SKM-1 (cell line): ENCODE results near the gene KRR1.
"Not testable (repeated sequence)": the region's sequence is repeated elsewhere in the genome, so short reads cannot be mapped to it uniquely, and the experiment has no call there.

Experiments used
- DNase-seq: peaks from one replicate; lab custom pipeline; 2025; ENCODE audit not compliant: unreplicated experiment; lab: John Stamatoyannopoulos, UW

The KRR1 gene

DNA sequence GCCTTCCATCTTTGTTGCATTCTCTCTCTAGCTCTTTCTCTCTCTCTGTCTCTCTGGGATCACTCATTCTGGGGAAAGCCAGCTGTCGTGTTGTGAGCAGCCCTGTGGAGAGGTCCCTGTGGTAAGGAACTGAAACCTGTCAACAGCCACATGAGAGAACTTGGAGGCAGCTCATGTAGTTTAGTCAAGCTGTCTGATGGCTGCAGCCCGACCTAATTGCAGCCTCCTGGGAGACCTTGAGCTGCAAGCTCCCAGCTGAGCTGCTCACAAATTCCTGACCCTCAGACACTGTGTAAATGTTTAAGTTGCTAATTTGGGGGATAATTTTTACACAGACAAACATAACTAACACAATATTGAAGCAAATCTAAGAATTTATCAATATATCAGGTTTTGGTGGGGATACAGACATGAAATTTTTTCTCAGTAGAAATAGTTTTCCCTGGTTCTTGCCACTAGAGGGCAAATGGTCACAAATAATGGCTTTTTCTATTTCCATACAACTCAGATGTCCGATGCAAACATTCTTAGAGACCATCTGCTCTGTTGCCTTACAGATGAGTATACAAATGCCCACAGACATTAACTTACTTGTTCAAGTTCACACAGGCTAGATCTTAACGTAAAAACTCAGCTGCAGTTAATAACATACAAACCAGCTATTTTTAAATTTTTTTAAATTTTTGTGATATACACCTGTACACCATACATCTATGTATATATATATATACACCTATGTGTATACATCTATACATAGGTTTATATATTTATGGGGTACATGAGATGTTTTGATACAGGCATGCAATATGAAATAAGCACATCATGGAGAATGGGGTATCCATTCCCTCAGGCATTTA is 15.5 kb upstream of the KRR1 start:
- DNase-seq = peak; percentile 2

GRCh38 chr12:75525263-75525662 is 13.9 kb upstream of the KRR1 start:
- DNase-seq = no peak

GRCh38 chr12:75522124-75522523 is 10.7 kb upstream of the KRR1 start:
- not testable (repeated sequence) for DNase-seq

DNA sequence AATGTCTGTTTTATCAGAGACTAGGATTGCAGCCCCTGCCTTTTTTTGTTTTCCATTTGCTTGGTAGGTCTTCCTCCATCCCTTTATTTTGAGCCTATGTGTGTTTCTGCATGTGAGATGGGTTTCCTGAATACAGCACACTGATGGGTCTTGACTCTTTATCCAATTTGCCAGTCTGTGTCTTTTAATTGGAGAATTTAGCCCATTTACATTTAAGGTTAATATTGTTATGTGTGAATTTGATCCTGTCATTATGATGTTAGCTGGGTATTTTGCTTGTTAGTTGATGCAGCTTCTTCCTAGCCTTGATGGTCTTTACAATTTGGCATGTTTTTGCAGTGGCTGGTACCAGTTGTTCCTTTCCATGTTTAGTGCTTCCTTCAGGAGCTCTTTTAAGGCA is 9.8 kb upstream of the KRR1 start:
- DNase-seq = not testable (repeated sequence)

DNA sequence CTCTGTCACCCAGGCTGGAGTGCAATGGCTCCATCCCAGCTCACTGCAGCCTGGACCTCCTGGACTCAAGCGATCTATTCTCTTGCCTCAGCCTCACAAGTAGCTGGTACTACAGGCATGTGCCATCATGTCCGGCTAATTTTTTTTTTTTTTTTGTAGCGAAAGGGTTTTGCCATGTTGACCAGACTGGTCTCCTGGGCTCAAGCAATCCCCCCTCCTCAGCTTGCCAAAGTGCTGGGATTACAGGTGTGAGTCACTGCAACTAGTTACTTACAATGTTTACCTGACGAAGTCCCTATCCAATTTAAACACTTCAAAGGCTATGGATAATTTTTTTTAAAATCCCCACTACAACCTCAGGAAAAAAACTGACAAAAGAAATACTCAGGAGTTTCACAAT is 1.8 kb downstream of the KRR1 start:
- no peak for DNase-seq

DNA sequence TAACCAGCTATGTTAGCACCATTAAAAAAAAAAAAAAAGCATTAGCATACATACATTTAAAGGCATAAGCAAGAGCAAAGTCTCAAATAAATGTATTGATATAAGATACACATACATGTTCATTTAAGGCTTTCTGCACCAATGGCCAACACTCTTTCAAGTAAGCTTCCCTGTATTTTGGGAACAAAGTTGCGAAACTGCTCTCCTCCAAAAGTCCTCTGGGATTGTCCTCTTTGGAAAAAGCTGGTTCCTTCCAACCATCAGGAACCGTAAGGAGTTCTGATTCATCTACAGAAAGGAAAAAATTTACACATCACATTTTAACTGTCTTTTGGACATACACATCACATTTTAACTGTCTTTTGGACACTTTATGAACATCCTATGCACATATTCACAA is 3.2 kb downstream of the KRR1 start:
- no peak for DNase-seq

DNA sequence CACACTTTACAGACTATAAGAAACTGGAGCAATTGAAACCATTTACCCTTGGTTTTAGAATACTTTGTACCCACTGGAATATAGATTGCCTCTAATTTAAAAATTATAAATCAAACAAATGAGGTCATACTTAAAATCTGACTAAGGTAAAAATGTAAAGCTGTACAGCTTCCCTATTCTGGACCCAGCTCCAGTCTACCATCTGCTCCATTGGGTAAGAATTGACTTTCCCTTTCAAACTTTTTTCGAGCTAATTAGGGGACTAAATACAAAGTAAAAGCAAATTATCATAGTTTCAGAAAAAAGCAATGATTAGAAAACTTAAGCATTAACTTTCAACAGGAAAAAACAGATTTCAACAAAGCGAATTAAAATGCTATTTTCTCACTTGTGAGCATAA is 4.3 kb downstream of the KRR1 start:
- no peak for DNase-seq

DNA sequence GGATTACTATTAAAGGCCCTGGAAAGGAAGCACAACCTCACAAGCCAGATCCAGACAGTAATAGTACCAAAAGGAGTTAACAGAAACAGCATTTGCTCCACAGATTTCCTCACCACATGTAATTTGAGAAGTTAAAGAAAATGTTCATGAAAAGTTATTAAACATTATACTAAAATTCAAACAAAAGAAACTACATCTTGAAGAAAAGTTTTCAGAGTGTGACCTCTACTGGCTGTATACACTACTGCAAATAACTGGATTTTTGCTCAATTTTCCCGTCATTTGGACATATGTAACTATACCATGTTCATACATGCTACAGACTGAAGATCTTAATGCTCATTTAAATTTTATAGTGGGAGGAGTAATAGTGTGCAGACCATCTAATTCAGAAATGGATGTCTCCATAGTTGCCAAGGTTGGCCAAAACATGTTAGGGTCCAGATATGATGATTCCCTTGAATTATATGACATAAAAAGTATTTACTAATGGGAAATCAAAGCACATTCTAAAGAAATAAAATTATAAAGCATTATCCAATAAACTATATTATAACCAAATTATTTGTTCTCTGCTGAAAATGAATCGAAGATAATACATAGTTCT is 5.6 kb downstream of the KRR1 start:
- no peak for DNase-seq

DNA sequence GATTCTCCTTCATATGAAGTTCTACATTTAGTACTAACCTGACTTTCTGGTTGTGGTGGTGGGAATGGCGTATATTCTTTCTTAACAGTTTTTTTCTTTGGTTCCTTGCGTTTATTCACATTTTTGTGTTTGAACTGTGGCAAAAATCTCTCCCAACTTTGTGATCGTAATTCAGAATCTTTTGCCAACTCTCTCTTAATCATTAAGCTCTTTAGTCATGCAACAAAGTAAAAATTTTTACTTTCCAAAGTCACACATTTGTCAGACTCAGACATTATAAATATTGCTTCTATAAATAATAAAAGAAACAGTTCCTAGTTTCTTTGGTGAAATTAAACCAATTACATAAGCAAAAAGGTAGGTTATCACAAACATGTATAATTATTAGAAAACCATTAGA is 7.5 kb downstream of the KRR1 start:
- DNase-seq = no peak

DNA sequence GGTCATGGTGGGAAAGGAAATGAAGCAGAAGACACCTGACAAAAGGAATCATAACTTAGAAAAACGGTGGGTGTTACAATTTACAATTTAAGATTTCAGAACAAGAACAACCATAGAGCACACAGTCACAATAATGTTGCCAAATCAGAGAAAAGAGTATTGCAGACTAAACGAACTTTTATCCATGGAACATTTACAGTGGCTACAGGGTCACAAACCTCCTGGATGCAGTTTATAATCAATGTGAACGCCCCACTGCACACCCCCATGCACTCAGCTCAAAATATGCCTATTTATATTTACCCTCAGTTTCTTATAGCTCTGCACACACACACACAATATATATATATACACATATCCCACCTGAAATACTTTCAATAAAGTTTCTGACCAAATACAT is 8.0 kb downstream of the KRR1 start:
- DNase-seq = no peak

DNA sequence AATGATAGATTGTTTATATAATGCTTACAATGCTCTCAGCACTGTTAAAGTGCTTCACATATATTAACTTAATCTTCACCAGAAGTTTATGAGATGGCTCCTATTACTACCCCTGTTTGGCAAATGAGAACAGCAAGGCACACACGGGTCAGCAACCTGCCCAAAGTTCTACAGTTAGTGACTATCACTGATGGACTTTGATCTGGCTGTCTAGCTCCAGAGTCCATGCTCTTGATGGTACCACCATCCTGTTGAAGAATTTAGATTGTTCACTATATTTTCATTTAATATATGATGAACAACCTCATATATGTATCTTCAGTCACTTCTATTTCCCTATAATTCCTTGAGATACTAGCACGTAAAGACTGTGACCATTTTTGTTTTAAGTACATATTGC is 20.2 kb downstream of the KRR1 start:
- DNase-seq = no peak

DNA sequence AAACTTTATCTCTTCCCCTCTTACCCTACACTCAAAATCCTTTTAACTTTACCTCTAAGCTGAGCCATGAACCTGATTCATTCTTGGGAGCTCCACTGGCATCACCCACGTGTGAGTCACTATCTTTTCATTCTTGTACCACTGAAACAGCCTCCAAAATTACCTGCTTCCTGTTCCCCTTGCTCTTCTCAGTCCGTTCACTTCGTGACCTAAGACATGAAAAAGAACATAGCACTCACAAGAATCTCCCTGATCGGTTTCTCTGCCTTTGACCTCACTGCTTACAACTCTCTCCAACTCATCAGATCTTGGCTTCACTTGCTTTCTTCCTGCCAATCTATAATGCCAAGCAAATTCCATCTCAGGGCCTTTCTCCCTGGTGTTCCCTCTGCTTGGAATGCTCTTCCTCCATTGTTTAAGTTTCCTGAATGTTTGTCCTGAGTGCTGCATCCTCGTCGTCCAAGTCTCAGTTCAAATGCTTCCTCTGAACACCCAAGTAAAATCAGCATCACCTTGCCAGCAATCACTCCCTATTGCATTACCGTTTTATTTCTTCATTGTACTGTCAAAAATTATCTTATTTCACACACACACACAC is 21.7 kb downstream of the KRR1 start:
- no peak for DNase-seq

- no peak for DNase-seq
Measured at GRCh38 chr12:75489187-75489586, 22.2 kb downstream of the KRR1 start.

- no peak for DNase-seq
Measured at GRCh38 chr12:75488553-75488952, 22.9 kb downstream of the KRR1 start.

DNA sequence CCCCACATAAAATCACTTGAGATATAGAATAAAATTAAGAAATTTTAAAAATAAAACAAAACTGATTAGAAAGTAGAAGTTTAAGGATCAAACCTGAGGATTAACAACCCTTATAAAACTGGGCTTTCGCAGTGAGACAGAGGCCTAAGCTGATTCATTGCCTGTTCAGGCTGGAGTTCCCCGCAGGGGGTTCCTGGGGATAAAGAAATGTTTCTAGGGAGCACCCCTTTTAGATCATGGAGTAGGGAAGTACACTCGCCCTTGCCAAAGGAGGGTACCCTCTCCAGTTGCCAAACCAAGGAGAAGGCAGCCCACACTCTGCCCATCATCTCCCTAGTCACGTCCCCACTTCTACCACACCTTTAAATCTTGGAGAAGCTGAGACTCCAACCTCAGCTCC is 24.1 kb downstream of the KRR1 start:
- DNase-seq = no peak

DNA sequence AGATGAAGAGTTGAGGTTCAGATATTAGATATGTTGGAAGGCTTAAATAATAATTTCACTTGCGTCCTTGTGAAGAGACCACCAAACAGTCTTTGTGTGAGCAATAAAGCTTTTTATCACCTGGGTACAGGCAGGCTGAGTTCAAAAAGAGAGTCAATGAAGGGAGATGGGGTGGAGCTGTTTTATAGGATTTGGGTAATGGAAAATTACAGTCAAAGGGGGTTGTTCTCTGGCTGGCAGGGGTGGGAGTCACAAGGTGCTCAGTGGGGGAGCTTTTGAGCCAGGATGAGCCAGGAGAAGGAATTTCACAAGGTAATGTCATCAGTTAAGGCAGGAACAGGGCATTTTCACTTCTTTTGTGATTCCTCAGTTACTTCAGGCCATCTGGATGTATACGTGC is 27.0 kb downstream of the KRR1 start:
- DNase-seq = not testable (repeated sequence)

- no peak for DNase-seq
Measured at GRCh38 chr12:75483431-75483830, 28.0 kb downstream of the KRR1 start.

DNA sequence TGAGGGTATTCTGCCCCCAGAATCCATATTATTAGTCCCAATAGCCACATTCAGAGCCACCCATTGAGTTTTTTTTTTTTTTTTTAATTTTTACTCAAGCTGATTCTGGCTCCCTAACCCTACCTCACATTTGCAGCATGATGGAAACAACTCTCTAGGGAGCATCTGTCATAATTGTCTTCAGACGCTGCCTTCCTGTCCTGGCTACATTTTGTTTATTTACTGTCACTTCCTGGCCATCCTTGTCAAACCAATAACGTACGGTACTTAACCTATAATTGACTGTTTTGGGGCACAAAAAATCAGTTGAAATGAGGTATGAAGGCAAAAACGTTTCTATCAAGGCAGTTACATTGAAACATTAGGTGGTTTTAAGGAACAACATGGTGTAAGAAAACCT is 28.8 kb downstream of the KRR1 start:
- DNase-seq = no peak

DNA sequence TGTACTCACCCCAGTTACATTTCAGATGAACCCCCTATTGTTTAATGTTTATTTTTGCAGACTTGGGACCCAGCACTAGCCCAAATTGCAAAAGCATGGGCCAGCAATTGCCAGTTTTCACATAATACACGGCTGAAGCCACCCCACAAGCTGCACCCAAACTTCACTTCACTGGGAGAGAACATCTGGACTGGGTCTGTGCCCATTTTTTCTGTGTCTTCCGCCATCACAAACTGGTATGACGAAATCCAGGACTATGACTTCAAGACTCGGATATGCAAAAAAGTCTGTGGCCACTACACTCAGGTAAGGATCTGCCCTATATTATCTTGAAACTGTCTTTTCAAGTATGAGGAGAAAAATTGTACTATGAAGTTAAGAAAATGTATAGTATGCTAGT is 29.6 kb downstream of the KRR1 start:
- no peak for DNase-seq

- peak; percentile 20 for DNase-seq
Measured at GRCh38 chr12:75481013-75481705, 30.2 kb downstream of the KRR1 start.

GRCh38 chr12:75480469-75480949 is 30.9 kb downstream of the KRR1 start, which contains the start of gene GLIPR1:
TSS of gene GLIPR1 (plus strand) at chr12:75480755. CDS start at chr12:75480881, 126 bp downstream.
- DNase-seq = peak; percentile 62
